SJCRH30 (cell line): Measurements from ENCODE around the gene IKBKE. TPM values are rescaled to one million over a fixed set of nuclear protein-coding genes. Genes with fewer than 3 reads are reported as not detected.

Experiments used
- DNase-seq, 2 experiments: peaks; one replicate each; pipeline ENCODE4 v3.0.0-alpha.2; 2015 to 2020
- H3K27ac ChIP-seq: fragments of 250-450 bp; sonication (Bioruptor Pico); 2 replicates; pipeline ENCODE4 v1.5.1; 2020; ENCODE audit warnings: mild to moderate bottlenecking, moderate library complexity
- H3K27me3 ChIP-seq: fragments of 250-450 bp; sonication (Bioruptor Pico); 2 replicates; pipeline ENCODE4 v1.5.1; 2020; ENCODE audit warnings: mild to moderate bottlenecking, moderate library complexity
- H3K36me3 ChIP-seq: fragments of 250-450 bp; sonication (Bioruptor Pico); 2 replicates; pipeline ENCODE4 v1.5.1; 2020; ENCODE audit warnings: mild to moderate bottlenecking, moderate library complexity
- H3K4me1 ChIP-seq: fragments of 250-450 bp; sonication (Bioruptor Pico); 2 replicates; pipeline ENCODE4 v1.5.1; 2020; ENCODE audit warnings: mild to moderate bottlenecking, moderate library complexity
- H3K4me3 ChIP-seq: fragments of 250-450 bp; sonication (Bioruptor Pico); 2 replicates; pipeline ENCODE4 v1.5.1; 2020; ENCODE audit warnings: mild to moderate bottlenecking, moderate library complexity
- H3K9me3 ChIP-seq: fragments of 250-450 bp; sonication (Bioruptor Pico); replicated peaks from 2 replicates; pipeline ENCODE4 v1.5.1; 2020; ENCODE audit warnings: mild to moderate bottlenecking, moderate library complexity
- total RNA-seq: library from RNA; depleted of rRNA; stranded (reverse); fragments of >200 nt; shearing (Covaris generic); gene quantifications from 2 replicates; pipeline ENCODE4 v1.2.3, GENCODE V29; 2014

The IKBKE gene
- total RNA-seq, 1 experiment from 2014 or later, result 3.1 TPM

GRCh38 chr1:206504363-206504713 lies 34.1 kb downstream of the IKBKE start:
- Histone ChIP-seq H3K4me1 (peaks cover 54% of the 10 kb centered on the region), H3K9me3 (no peaks in the 10 kb centered on the region), H3K27ac (peak overlapping the region; percentile 85), H3K27me3 (no peaks in the 10 kb centered on the region), H3K36me3 (no peaks in the 10 kb centered on the region), H3K4me3 (no peak overlapping the region)
- no peak for DNase-seq

- Histone ChIP-seq H3K4me3 (no peak overlapping the region), H3K9me3 (no peaks in the 10 kb centered on the region), H3K27me3 (no peaks in the 10 kb centered on the region), H3K36me3 (no peaks in the 10 kb centered on the region), H3K4me1 (peaks cover 67% of the 10 kb centered on the region), H3K27ac (no peak overlapping the region)
- no peak for DNase-seq
These were observed 35.6 kb downstream of the IKBKE start for GRCh38 chr1:206505702-206506355.

GRCh38 chr1:206506405-206507283 lies 36.4 kb downstream of the IKBKE start:
- Histone ChIP-seq H3K27me3 (no peaks in the 10 kb centered on the region), H3K27ac (no peak overlapping the region), H3K4me1 (peaks cover 68% of the 10 kb centered on the region), H3K4me3 (no peak overlapping the region), H3K36me3 (no peaks in the 10 kb centered on the region), H3K9me3 (no peaks in the 10 kb centered on the region)
- no peak for DNase-seq

- no peaks in the 10 kb centered on the region for H3K27me3 ChIP-seq
- H3K4me1 ChIP-seq, result peaks cover 68% of the 10 kb centered on the region
- no peak for DNase-seq
- H3K9me3 ChIP-seq, result no peaks in the 10 kb centered on the region
- no peak within 1 kb of the TSS for H3K27ac ChIP-seq
- H3K4me3 ChIP-seq, result no peak within 1 kb of the TSS
- H3K36me3 ChIP-seq, result no peaks in the 10 kb centered on the region
These were observed 37.2 kb downstream of the IKBKE start, which contains the start of gene RASSF5 for GRCh38 chr1:206507284-206508129. Gene RASSF5 (plus strand): TSS chr1:206507531. CDS start chr1:206507603, 72 bp downstream.

- H3K4me3 ChIP-seq, result no peak overlapping the region
These were observed 38.0 kb downstream of the IKBKE start for GRCh38 chr1:206508130-206508889.

GRCh38 chr1:206508956-206509355 lies 38.7 kb downstream of the IKBKE start:
- Histone ChIP-seq H3K27me3 (no peaks in the 10 kb centered on the region), H3K36me3 (no peaks in the 10 kb centered on the region), H3K4me1 (peaks cover 67% of the 10 kb centered on the region), H3K9me3 (no peaks in the 10 kb centered on the region), H3K4me3 (no peak overlapping the region), H3K27ac (no peak overlapping the region)
- peak; percentile 46 to 60 for DNase-seq

More at GRCh38 chr1:206508130-206508889, 38.0 kb downstream of the IKBKE start:
- Histone ChIP-seq H3K27ac (no peak overlapping the region), H3K4me1 (peaks cover 68% of the 10 kb centered on the region), H3K36me3 (no peaks in the 10 kb centered on the region), H3K9me3 (no peaks in the 10 kb centered on the region), H3K27me3 (no peaks in the 10 kb centered on the region)
- DNase-seq, result no peak

GRCh38 chr1:206509612-206510257 lies 39.5 kb downstream of the IKBKE start:
- DNase-seq, result no peak

GRCh38 chr1:206510371-206510770 lies 40.1 kb downstream of the IKBKE start:
- no peaks in the 10 kb centered on the region for H3K36me3 ChIP-seq
- peak in 1 of 2 experiments; percentile 52 for DNase-seq
- no peaks in the 10 kb centered on the region for H3K9me3 ChIP-seq
- no peaks in the 10 kb centered on the region for H3K27me3 ChIP-seq
- H3K4me1 ChIP-seq, result peaks cover 64% of the 10 kb centered on the region
- no peak overlapping the region for H3K4me3 ChIP-seq
- H3K27ac ChIP-seq, result no peak overlapping the region

More at GRCh38 chr1:206509612-206510257, 39.5 kb downstream of the IKBKE start:
- Histone ChIP-seq H3K4me1 (peaks cover 69% of the 10 kb centered on the region), H3K4me3 (no peak overlapping the region), H3K27ac (no peak overlapping the region), H3K27me3 (no peaks in the 10 kb centered on the region), H3K36me3 (no peaks in the 10 kb centered on the region), H3K9me3 (no peaks in the 10 kb centered on the region)

GRCh38 chr1:206511362-206512057 lies 41.2 kb downstream of the IKBKE start:
- Histone ChIP-seq H3K4me3 (no peak overlapping the region), H3K9me3 (no peaks in the 10 kb centered on the region), H3K36me3 (no peaks in the 10 kb centered on the region), H3K27ac (no peak overlapping the region), H3K4me1 (peaks cover 67% of the 10 kb centered on the region), H3K27me3 (no peaks in the 10 kb centered on the region)
- no peak for DNase-seq

GRCh38 chr1:206512058-206512850 lies 42.0 kb downstream of the IKBKE start:
- H3K27me3 ChIP-seq, result no peaks in the 10 kb centered on the region
- no peak overlapping the region for H3K4me3 ChIP-seq
- H3K36me3 ChIP-seq, result no peaks in the 10 kb centered on the region
- no peak for DNase-seq
- H3K27ac ChIP-seq, result no peak overlapping the region
- H3K9me3 ChIP-seq, result no peaks in the 10 kb centered on the region
- peaks cover 67% of the 10 kb centered on the region for H3K4me1 ChIP-seq

GRCh38 chr1:206512851-206513180 lies 42.5 kb downstream of the IKBKE start:
- Histone ChIP-seq H3K27me3 (no peaks in the 10 kb centered on the region), H3K4me3 (no peak overlapping the region), H3K4me1 (peaks cover 69% of the 10 kb centered on the region), H3K9me3 (no peaks in the 10 kb centered on the region), H3K27ac (no peak overlapping the region), H3K36me3 (no peaks in the 10 kb centered on the region)
- DNase-seq, result no peak

- Histone ChIP-seq H3K4me1 (peaks cover 66% of the 10 kb centered on the region), H3K9me3 (no peaks in the 10 kb centered on the region), H3K27me3 (no peaks in the 10 kb centered on the region), H3K36me3 (no peaks in the 10 kb centered on the region), H3K4me3 (no peak overlapping the region), H3K27ac (peak overlapping the region; percentile 61)
- peak; percentile 83 to 85 for DNase-seq
These were observed 43.2 kb downstream of the IKBKE start for GRCh38 chr1:206513312-206514111.
